Smooth muscle cell (in vitro differentiated cells): Measurements from ENCODE around the gene BPIFA2. TPM values are rescaled to one million over a fixed set of nuclear protein-coding genes. Genes with fewer than 3 reads are reported as not detected.

Experiments
- DNase-seq: peaks from one replicate; lab custom pipeline; 2025; ENCODE audit not compliant: unreplicated experiment; lab: John Stamatoyannopoulos, UW
- H2AFZ ChIP-seq: fragments of 200-600 bp; sonication (generic); 2 replicates; pipeline ENCODE4 v1.6.0; 2016; ENCODE audit warnings: antibody characterized with exemption, low read depth, mild to moderate bottlenecking
- H3F3A ChIP-seq: fragments of 200-600 bp; sonication (generic); 2 replicates; pipeline ENCODE4 v1.6.0; 2017; ENCODE audit warnings: antibody characterized with exemption, low read depth
- H3K27ac ChIP-seq: fragments of 200-600 bp; sonication (generic); 2 replicates; pipeline ENCODE4 v1.5.1; 2016; ENCODE audit warnings: low read depth, mild to moderate bottlenecking
- H3K27me3 ChIP-seq: fragments of 200-600 bp; sonication (generic); 2 replicates; pipeline ENCODE4 v1.6.1; 2016; ENCODE audit warnings: low read depth, mild to moderate bottlenecking
- H3K36me3 ChIP-seq: fragments of 200-600 bp; sonication (generic); 2 replicates; pipeline ENCODE4 v1.5.1; 2016; ENCODE audit warnings: low read depth
- H3K4me1 ChIP-seq: fragments of 200-600 bp; sonication (generic); 2 replicates; pipeline ENCODE4 v1.5.1; 2016; ENCODE audit warnings: low read depth
- H3K4me2 ChIP-seq: fragments of 200-600 bp; sonication (generic); 2 replicates; pipeline ENCODE4 v1.6.0; 2016; ENCODE audit warnings: mild to moderate bottlenecking
- H3K4me3 ChIP-seq: fragments of 200-600 bp; sonication (generic); 2 replicates; pipeline ENCODE4 v1.5.1; 2016; ENCODE audit warnings: mild to moderate bottlenecking
- H3K79me2 ChIP-seq: fragments of 200-600 bp; sonication (generic); 2 replicates; pipeline ENCODE4 v1.6.0; 2016; ENCODE audit warnings: low read depth, mild to moderate bottlenecking
- H3K9ac ChIP-seq: fragments of 200-600 bp; sonication (generic); 2 replicates; pipeline ENCODE4 v1.6.0; 2016; ENCODE audit warnings: low read depth
- H3K9me3 ChIP-seq: fragments of 200-600 bp; sonication (generic); replicated peaks from 2 replicates; pipeline ENCODE4 v1.5.1; 2016; ENCODE audit warnings: low read depth
- H4K20me1 ChIP-seq: fragments of 200-600 bp; sonication (generic); 2 replicates; pipeline ENCODE4 v1.6.0; 2016; ENCODE audit warnings: low read depth
- WGBS: methylation state at CpG from one replicate; pipeline ENCODE4 v1.1.7; 2016; ENCODE audit warnings: low lambda C conversion rate; 5-methylcytosine and 5-hydroxymethylcytosine counted together
- polyA plus RNA-seq: library from polyadenylated mRNA; unstranded; fragments of >200 nt; fragmentation: Nextera tagmentation; extraction: Ambion mirVana; gene quantifications from 2 replicates; pipeline ENCODE4 v1.2.1, GENCODE V29; 2016
- total RNA-seq: library from RNA; depleted of rRNA; stranded (reverse); fragments of >200 nt; gene quantifications from 2 replicates; pipeline ENCODE4 v1.2.3, GENCODE V29; 2014
- TF ChIP-seq, protein P1 (sequence below): fragments of 200-600 bp; sonication (generic); IDR thresholded peaks from 2 replicates; pipeline ENCODE4 v1.5.1; 2017; ENCODE audit warnings: borderline replicate concordance, mild to moderate bottlenecking, antibody characterized with exemption; ENCODE audit not compliant: insufficient read depth, poor library complexity, severe bottlenecking

The BPIFA2 gene
- total and polyA plus RNA-seq, 2 experiments from 2014 or later: not detected

- Histone ChIP-seq H3K4me3 (no peak overlapping the region), H4K20me1 (no peaks in the 10 kb centered on the region), H2AFZ (no peak overlapping the region), H3K27me3 (peaks cover 28% of the 10 kb centered on the region), H3F3A (no peaks in the 10 kb centered on the region), H3K9me3 (no peaks in the 10 kb centered on the region), H3K79me2 (no peaks in the 10 kb centered on the region), H3K36me3 (no peaks in the 10 kb centered on the region), H3K9ac (no peak overlapping the region), H3K4me1 (no peaks in the 10 kb centered on the region), H3K27ac (no peak overlapping the region), H3K4me2 (no peak overlapping the region)
- WGBS: 86% methylated on average over 5 of the region's 5 CpGs
- no peak for DNase-seq
- TF ChIP-seq, protein P1, sequence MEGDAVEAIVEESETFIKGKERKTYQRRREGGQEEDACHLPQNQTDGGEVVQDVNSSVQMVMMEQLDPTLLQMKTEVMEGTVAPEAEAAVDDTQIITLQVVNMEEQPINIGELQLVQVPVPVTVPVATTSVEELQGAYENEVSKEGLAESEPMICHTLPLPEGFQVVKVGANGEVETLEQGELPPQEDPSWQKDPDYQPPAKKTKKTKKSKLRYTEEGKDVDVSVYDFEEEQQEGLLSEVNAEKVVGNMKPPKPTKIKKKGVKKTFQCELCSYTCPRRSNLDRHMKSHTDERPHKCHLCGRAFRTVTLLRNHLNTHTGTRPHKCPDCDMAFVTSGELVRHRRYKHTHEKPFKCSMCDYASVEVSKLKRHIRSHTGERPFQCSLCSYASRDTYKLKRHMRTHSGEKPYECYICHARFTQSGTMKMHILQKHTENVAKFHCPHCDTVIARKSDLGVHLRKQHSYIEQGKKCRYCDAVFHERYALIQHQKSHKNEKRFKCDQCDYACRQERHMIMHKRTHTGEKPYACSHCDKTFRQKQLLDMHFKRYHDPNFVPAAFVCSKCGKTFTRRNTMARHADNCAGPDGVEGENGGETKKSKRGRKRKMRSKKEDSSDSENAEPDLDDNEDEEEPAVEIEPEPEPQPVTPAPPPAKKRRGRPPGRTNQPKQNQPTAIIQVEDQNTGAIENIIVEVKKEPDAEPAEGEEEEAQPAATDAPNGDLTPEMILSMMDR: no peak
Observed at GRCh38 chr20:33147299-33147698, 20.7 kb upstream of the BPIFA2 start.

DNA sequence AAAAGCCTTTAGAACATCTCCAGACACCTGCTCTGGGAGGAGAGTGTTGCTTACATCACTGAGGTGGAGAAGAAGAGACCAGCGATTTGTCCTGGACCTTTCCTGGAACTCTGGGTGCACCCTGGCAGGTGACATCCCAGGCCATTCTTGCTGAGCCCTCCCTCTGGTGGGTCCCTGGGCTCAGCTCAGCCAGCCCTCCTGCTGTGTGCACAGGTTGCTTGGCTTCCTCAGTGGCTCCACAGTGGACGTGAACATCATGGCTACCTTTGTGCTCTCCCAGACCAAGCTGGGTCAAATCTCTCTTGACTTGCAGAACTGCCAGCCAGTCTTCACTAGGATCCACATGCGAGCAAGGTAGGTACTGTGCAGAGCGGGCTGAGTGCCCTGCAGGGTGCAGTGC lies 19.9 kb upstream of the BPIFA2 start:
- Histone ChIP-seq H2AFZ (no peak overlapping the region), H3K9ac (no peak overlapping the region), H3F3A (no peaks in the 10 kb centered on the region), H3K9me3 (no peaks in the 10 kb centered on the region), H3K36me3 (no peaks in the 10 kb centered on the region), H3K79me2 (no peaks in the 10 kb centered on the region), H3K4me1 (no peaks in the 10 kb centered on the region), H3K27me3 (peaks cover 32% of the 10 kb centered on the region), H4K20me1 (no peaks in the 10 kb centered on the region), H3K4me3 (no peak overlapping the region), H3K27ac (no peak overlapping the region), H3K4me2 (no peak overlapping the region)
- WGBS: 85% methylated on average over 4 of the region's 4 CpGs
- DNase-seq: no peak
- TF ChIP-seq, protein P1: no peak

- Histone ChIP-seq H3K36me3 (no peaks in the 10 kb centered on the region), H3K27ac (no peak overlapping the region), H3F3A (no peaks in the 10 kb centered on the region), H3K9ac (no peak overlapping the region), H3K4me1 (no peaks in the 10 kb centered on the region), H3K79me2 (no peaks in the 10 kb centered on the region), H2AFZ (no peak overlapping the region), H3K27me3 (peaks cover 63% of the 10 kb centered on the region), H3K9me3 (no peaks in the 10 kb centered on the region), H3K4me2 (no peak overlapping the region), H3K4me3 (no peak overlapping the region), H4K20me1 (no peaks in the 10 kb centered on the region)
- WGBS: 89% methylated on average over 6 of the region's 6 CpGs
- DNase-seq: no peak
- TF ChIP-seq, protein P1: no peak
Observed at GRCh38 chr20:33154252-33154651, 13.7 kb upstream of the BPIFA2 start.

DNA sequence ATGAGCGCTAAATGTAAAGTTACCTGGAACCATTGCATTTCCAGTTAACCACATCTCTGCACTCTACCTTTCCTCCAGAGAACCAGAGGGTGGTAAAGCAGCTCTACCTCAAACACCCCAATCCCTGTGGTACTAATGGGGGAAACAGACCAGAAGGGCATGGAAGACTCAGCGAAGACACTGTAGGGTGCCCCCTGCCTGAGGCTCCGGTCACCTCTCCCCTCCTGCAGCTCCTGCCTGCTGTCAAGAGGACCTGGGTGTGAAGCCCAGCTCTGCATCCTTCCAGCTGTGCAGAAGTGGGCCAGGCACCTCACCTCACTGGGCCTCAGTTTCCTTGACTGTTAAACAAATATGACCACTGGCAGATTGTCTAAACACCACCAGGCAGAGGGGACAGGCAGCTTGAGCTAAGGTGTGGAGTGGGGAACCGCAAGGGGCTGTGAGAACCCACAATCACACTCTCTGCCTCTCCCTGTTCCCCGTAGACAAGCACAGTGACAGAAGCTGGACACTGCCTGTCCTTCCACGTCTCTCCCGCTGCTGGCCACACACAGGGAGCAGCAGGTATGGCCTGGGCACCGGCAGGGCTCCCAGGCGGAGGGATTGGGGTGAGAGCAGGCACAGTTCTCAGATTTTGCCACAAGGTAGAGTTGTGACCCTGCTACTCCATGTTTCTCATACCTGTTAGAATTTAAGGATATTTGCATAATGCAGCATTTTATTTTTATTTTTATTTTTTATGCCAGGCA lies 9.1 kb upstream of the BPIFA2 start:
- Histone ChIP-seq H3K36me3 (no peaks in the 10 kb centered on the region), H2AFZ (no peak overlapping the region), H3K4me1 (no peaks in the 10 kb centered on the region), H3F3A (no peaks in the 10 kb centered on the region), H3K27ac (no peak overlapping the region), H3K9ac (no peak overlapping the region), H3K27me3 (peaks cover 32% of the 10 kb centered on the region), H3K79me2 (no peaks in the 10 kb centered on the region), H3K4me3 (no peak overlapping the region), H3K4me2 (no peak overlapping the region), H3K9me3 (no peaks in the 10 kb centered on the region), H4K20me1 (no peaks in the 10 kb centered on the region)
- TF ChIP-seq, protein P1: no peak
- 81% methylated on average over 9 of the region's 9 CpGs for WGBS
- DNase-seq: no peak
